Activated CD4-positive, alpha-beta memory T cell treated with anti-CD3 and anti-CD28 coated beads, Interleukin-2, amount 10 ng/mL, durations not matched to agents 7 days and 5 days (primary cell): ENCODE measurements around the gene UBC. TPM values are rescaled to one million over a fixed set of nuclear protein-coding genes. Genes with fewer than 3 reads are reported as not detected.
"Not testable (repeated sequence)": the region's sequence is repeated elsewhere in the genome, so short reads cannot be mapped to it uniquely, and the experiment has no call there.

Experiments used
- CTCF ChIA-PET: fragments of 350-600 bp; sonication (Branson Sonifier 250); formaldehyde crosslinking; loops from one replicate; lab custom pipeline; 2021; ENCODE audit warnings: antibody characterized with exemption, inconsistent platforms; lab: Charles Lee
- POLR2A ChIA-PET: fragments of 350-600 bp; sonication (Branson Sonifier 250); formaldehyde crosslinking; loops from one replicate; lab custom pipeline; 2021; ENCODE audit warnings: antibody characterized with exemption; lab: Charles Lee
- DNase-seq: peaks from one replicate; pipeline ENCODE4 v3.0.0-alpha.2; 2020
- H3K27ac Mint-ChIP-seq: one replicate; pipeline ENCODE4 v1.8.0; 2021; ENCODE audit warnings: mild to moderate bottlenecking, mixed read lengths
- H3K27me3 Mint-ChIP-seq: one replicate; pipeline ENCODE4 v1.8.0; 2021; ENCODE audit warnings: mixed read lengths
- H3K36me3 Mint-ChIP-seq: one replicate; pipeline ENCODE4 v1.8.0; 2021; ENCODE audit warnings: low read depth, mixed read lengths
- H3K4me1 Mint-ChIP-seq: one replicate; pipeline ENCODE4 v1.8.0; 2021; ENCODE audit warnings: mixed read lengths
- H3K4me3 Mint-ChIP-seq: one replicate; pipeline ENCODE4 v1.8.0; 2021; ENCODE audit warnings: mild to moderate bottlenecking, mixed read lengths
- H3K9me3 Mint-ChIP-seq: one replicate; pipeline ENCODE4 v1.8.0; 2021; ENCODE audit warnings: mixed read lengths
- total RNA-seq, 2 experiments: library from RNA; stranded (reverse); gene quantifications; one replicate each; pipeline ENCODE4 v1.2.3, GENCODE V29; 2021

UBC gene
- total RNA-seq, 2 experiments from 2014 or later = 1,545 to 1,580 TPM

DNA sequence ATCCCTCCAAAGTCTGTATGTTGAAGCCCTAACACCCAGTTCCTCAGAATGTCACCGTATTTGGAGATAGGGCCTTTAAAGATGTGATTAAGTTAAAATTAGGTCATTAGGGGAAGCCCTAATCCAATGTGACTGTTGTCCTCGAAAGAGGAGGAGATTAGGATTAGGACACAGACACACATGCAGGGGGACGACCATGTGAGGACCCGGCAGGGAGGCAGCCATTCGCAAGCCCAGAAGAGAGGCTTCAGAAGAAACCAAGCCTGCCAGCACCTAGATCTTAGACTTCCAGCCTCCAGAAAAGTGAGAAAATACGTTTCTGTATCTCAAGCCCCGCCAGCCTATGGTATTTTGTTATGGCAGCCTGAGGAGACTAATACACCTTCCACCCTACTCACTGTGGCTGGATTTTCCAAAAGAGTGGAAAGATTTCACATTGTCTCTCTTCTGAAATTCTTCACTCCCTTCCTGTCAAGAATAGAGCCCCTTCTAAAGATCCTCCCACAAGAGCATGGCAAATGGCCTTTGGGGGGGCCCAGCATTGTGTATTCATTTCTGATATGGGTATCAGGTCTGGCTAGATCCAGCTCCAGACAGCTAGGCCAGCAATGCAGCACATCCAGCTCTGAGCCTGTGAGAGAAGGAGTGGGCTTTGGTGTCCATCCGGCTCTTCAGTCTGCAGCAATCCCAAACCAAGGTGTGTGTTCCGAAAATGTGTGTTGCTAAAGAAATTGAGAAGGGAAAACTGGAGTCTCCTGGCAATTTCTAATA is 15.4 kb upstream of the UBC start:
- H3K4me3 Mint-ChIP-seq = no peak overlapping the region

GRCh38 chr12:124928912-124929530 is 14.6 kb upstream of the UBC start:
- peak overlapping the region; percentile 22 for H3K4me3 Mint-ChIP-seq
- peak overlapping the region; percentile 96 for H3K27ac Mint-ChIP-seq
- ChIA-PET POLR2A (interaction anchor here (4.8 to 8.2 kb wide), 2 partner anchors 10 to 12 kb away, joined by 74 to 134 read pairs; partner anchors contain the start of gene UBC), CTCF (interaction anchor here (2.6 to 3.0 kb wide), 3 partner anchors 9 to 23 kb away, joined by 15 to 41 read pairs (median 21); no protein-coding TSS in a partner anchor)
- peaks cover 6% of the 10 kb centered on the region for H3K27me3 Mint-ChIP-seq
- H3K9me3 Mint-ChIP-seq = no peaks in the 10 kb centered on the region
- no peak for DNase-seq
- peaks cover 28% of the 10 kb centered on the region for H3K4me1 Mint-ChIP-seq
- peaks cover 14% of the 10 kb centered on the region for H3K36me3 Mint-ChIP-seq

More for the DNA sequence above, 15.4 kb upstream of the UBC start:
- DNase-seq = no peak
- H3K4me1 Mint-ChIP-seq = peaks cover 28% of the 10 kb centered on the region
- peaks cover 14% of the 10 kb centered on the region for H3K36me3 Mint-ChIP-seq
- ChIA-PET CTCF (interaction anchor here (2.9 kb wide), 1 partner anchor 10 kb away, joined by 17 read pairs; no protein-coding TSS in a partner anchor), POLR2A (interaction anchor here (1.5 to 13.1 kb wide), 2 partner anchors 12 to 19 kb away, joined by 3 to 462 read pairs; partner anchors contain the start of gene UBC)
- peaks cover 6% of the 10 kb centered on the region for H3K27me3 Mint-ChIP-seq
- H3K9me3 Mint-ChIP-seq = no peaks in the 10 kb centered on the region
- peak overlapping the region; percentile 96 for H3K27ac Mint-ChIP-seq

GRCh38 chr12:124928095-124928911 is 13.9 kb upstream of the UBC start:
- peaks cover 6% of the 10 kb centered on the region for H3K27me3 Mint-ChIP-seq
- ChIA-PET CTCF (interaction anchor here (1.1 to 3.0 kb wide), 6 partner anchors 9 to 22 kb away, joined by 3 to 41 read pairs (median 12); partner anchors contain the start of gene UBC), POLR2A (interaction anchor here (0.8 to 8.2 kb wide), 4 partner anchors 11 to 22 kb away, joined by 7 to 134 read pairs (median 41); partner anchors contain the start of gene UBC)
- peak overlapping the region; percentile 96 for H3K27ac Mint-ChIP-seq
- peaks cover 14% of the 10 kb centered on the region for H3K36me3 Mint-ChIP-seq
- H3K4me3 Mint-ChIP-seq = peak overlapping the region; percentile 83
- no peaks in the 10 kb centered on the region for H3K9me3 Mint-ChIP-seq
- H3K4me1 Mint-ChIP-seq = peaks cover 28% of the 10 kb centered on the region
- peak; percentile 52 for DNase-seq

DNA sequence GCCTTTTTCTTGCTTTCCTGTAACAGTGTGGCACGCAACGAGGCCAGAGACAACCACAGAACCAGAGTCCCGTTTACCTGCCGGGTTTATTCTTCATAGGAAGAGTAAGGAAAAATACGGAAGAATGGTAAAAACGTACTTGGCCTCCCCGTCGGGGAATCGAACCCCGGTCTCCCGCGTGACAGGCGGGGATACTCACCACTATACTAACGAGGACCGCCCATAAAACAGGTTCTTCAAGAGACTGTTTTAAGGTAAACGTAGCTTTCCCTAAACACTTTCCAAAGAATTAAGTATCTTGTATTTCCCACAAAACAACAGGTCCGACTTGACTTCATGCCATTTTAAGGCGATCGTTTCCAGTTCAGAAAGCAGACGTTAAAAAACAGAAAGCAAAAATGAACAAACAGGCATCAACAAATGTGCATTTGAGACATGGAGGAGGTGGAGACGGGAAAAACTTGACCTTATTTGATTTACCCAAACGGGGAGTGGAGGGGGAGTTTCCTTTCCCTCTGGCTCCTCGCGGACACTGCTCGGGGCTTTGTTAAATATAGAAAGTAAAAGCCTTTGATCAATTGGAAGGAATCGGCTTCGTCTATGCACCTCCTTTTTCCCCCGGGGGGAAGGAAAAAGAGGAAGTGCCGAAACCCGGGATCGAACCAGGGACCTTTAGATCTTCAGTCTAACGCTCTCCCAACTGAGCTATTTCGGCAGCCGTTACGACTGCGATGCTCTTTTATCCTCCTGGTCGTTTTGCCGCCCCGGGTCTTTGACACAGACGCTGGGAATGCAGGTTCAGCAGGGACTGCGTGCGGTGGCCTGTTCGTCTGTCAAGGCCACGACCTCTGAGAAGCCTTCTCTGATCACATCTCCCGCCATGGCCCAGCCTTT is 13.0 kb upstream of the UBC start:
- Mint-ChIP-seq H3K9me3 (no peaks in the 10 kb centered on the region), H3K4me1 (peaks cover 32% of the 10 kb centered on the region), H3K27ac (peak overlapping the region; percentile 96), H3K36me3 (peaks cover 14% of the 10 kb centered on the region), H3K27me3 (peaks cover 6% of the 10 kb centered on the region), H3K4me3 (peak overlapping the region; percentile 83)
- ChIA-PET POLR2A (interaction anchor here (0.8 to 8.2 kb wide), 5 partner anchors 11 to 21 kb away, joined by 4 to 134 read pairs (median 8); partner anchors contain the start of gene UBC), CTCF (interaction anchor here (1.1 to 3.0 kb wide), 6 partner anchors 9 to 21 kb away, joined by 3 to 41 read pairs (median 12); partner anchors contain the start of gene UBC)
- peak; percentile 93 for DNase-seq

- peaks cover 49% of the 10 kb centered on the region for H3K4me1 Mint-ChIP-seq
- CTCF ChIA-PET = interaction anchor here (0.8 kb wide), 1 partner anchor 8 kb away, joined by 3 read pairs; no protein-coding TSS in a partner anchor
- POLR2A ChIA-PET = interaction anchor here (4.8 to 8.2 kb wide), 2 partner anchors 9 to 13 kb away, joined by 74 to 134 read pairs; partner anchors contain the start of gene UBC
- not testable (repeated sequence) for DNase-seq, H3K27me3 Mint-ChIP-seq, H3K27ac Mint-ChIP-seq, H3K9me3 Mint-ChIP-seq, H3K4me3 Mint-ChIP-seq
- H3K36me3 Mint-ChIP-seq = peaks cover 14% of the 10 kb centered on the region
Observed at GRCh38 chr12:124925782-124926181, 11.3 kb upstream of the UBC start.

GRCh38 chr12:124925117-124925516 is 10.7 kb upstream of the UBC start:
- peaks cover 4% of the 10 kb centered on the region for H3K27me3 Mint-ChIP-seq
- no peak overlapping the region for H3K4me3 Mint-ChIP-seq
- DNase-seq = no peak
- no peaks in the 10 kb centered on the region for H3K9me3 Mint-ChIP-seq
- ChIA-PET POLR2A (interaction anchor here (0.9 to 8.2 kb wide), 3 partner anchors 8 to 15 kb away, joined by 3 to 134 read pairs (median 74); partner anchors contain the start of gene UBC), CTCF (interaction anchor here (0.6 to 12.2 kb wide), 2 partner anchors 13 to 34 kb away, joined by 5 to 286 read pairs; no protein-coding TSS in a partner anchor)
- H3K36me3 Mint-ChIP-seq = peaks cover 14% of the 10 kb centered on the region
- H3K27ac Mint-ChIP-seq = no peak overlapping the region
- peaks cover 54% of the 10 kb centered on the region for H3K4me1 Mint-ChIP-seq

- POLR2A ChIA-PET = interaction anchor here (0.6 to 8.2 kb wide), 4 partner anchors 7 to 159 kb away, joined by 3 to 134 read pairs (median 4); partner anchors contain the start of gene UBC
- no peak overlapping the region for H3K27ac Mint-ChIP-seq
- H3K9me3 Mint-ChIP-seq = no peaks in the 10 kb centered on the region
- CTCF ChIA-PET = interaction anchor here (12.2 kb wide), 1 partner anchor 14 kb away, joined by 286 read pairs; no protein-coding TSS in a partner anchor
- H3K27me3 Mint-ChIP-seq = peaks cover 4% of the 10 kb centered on the region
- no peak for DNase-seq
- H3K36me3 Mint-ChIP-seq = peaks cover 14% of the 10 kb centered on the region
- no peak overlapping the region for H3K4me3 Mint-ChIP-seq
- peaks cover 59% of the 10 kb centered on the region for H3K4me1 Mint-ChIP-seq
Observed at GRCh38 chr12:124923905-124924734, 9.7 kb upstream of the UBC start.

DNA sequence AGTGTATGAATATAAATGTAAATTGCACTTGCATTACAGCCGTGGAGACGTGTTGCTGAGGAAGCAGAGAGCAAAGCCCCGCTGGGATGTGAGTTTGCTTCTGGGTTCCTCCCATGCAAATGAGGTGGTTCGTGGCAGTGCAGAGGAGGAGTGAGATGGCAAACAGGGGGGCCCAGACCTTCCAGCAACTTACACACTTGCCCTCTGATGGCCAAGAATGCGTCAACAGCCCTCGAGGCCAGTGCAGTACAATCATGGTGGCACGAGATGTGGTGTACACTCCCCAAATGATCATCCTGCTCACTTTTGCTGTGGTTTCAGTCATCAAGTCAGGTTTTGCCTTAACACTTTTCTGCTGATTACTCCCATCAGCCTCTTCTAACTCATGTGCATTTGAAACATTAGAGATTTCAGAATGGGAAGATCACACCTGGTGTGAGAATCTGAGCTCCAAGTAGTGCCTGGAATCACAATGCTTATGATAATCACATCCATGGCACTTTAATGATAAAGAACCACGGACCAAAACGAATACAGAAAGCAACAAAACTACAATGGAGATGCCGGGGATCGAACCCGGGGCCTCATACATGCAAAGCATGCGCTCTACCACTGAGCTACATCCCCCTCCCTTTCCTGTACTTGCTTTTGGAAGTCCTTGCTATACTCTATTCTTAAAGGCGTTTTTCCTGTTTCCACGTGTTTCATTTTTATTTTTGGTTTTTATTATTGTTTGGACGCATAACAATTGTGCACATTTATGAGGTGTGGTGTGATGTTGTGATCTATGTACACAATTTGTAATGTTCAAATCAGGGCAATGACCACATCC is 7.0 kb upstream of the UBC start:
- peak; percentile 86 for DNase-seq
- ChIA-PET CTCF (interaction anchor here (1.9 to 12.2 kb wide), 2 partner anchors 15 to 17 kb away, joined by 14 to 286 read pairs; no protein-coding TSS in a partner anchor), POLR2A (interaction anchor here (1.0 to 11.2 kb wide), 6 partner anchors 5 to 124 kb away, joined by 3 to 462 read pairs (median 35); partner anchors contain the start of genes BRI3BP and UBC)
- Mint-ChIP-seq H3K4me1 (peaks cover 61% of the 10 kb centered on the region), H3K27me3 (no peaks in the 10 kb centered on the region), H3K4me3 (peak overlapping the region; percentile 73), H3K36me3 (no peaks in the 10 kb centered on the region), H3K9me3 (no peaks in the 10 kb centered on the region), H3K27ac (peak overlapping the region; percentile 99)

- peaks cover 3% of the 10 kb centered on the region for H3K36me3 Mint-ChIP-seq
- POLR2A ChIA-PET = interaction anchor here (1.2 to 11.2 kb wide), 8 partner anchors 5 to 1307 kb away, joined by 3 to 462 read pairs (median 16); partner anchors contain the start of gene BRI3BP
Observed at GRCh38 chr12:124920353-124920935, 6.0 kb upstream of the UBC start.

More at GRCh38 chr12:124920353-124920935, 6.0 kb upstream of the UBC start:
- Mint-ChIP-seq H3K27ac (peak overlapping the region; percentile 99), H3K4me1 (peaks cover 68% of the 10 kb centered on the region), H3K27me3 (no peaks in the 10 kb centered on the region), H3K4me3 (peak overlapping the region; percentile 100), H3K9me3 (no peaks in the 10 kb centered on the region)
- no peak for DNase-seq
- CTCF ChIA-PET = interaction anchor here (2.6 to 12.2 kb wide), 3 partner anchors 10 to 18 kb away, joined by 10 to 286 read pairs (median 64); no protein-coding TSS in a partner anchor
